GM19351 (cell line): ENCODE data around the gene HACD2.
"Not testable (repeated sequence)": the region's sequence is repeated elsewhere in the genome, so short reads cannot be mapped to it uniquely, and the experiment has no call there.

Experiments
- ATAC-seq: cut with Tn5 transposase; IDR thresholded peaks from one replicate; pipeline ENCODE4 v1.9.1; 2021; ENCODE audit warnings: mild to moderate bottlenecking, moderate library complexity; ENCODE audit not compliant: unreplicated experiment

HACD2 gene

GRCh38 chr3:123488645-123489347 is 96.1 kb downstream of the HACD2 start:
- ATAC-seq = no peak

GRCh38 chr3:123487063-123487462 is 97.8 kb downstream of the HACD2 start:
- ATAC-seq = not testable (repeated sequence)

GRCh38 chr3:123486460-123486859 is 98.4 kb downstream of the HACD2 start:
- no peak for ATAC-seq

GRCh38 chr3:123485551-123485950 is 99.3 kb downstream of the HACD2 start:
- no peak for ATAC-seq

DNA sequence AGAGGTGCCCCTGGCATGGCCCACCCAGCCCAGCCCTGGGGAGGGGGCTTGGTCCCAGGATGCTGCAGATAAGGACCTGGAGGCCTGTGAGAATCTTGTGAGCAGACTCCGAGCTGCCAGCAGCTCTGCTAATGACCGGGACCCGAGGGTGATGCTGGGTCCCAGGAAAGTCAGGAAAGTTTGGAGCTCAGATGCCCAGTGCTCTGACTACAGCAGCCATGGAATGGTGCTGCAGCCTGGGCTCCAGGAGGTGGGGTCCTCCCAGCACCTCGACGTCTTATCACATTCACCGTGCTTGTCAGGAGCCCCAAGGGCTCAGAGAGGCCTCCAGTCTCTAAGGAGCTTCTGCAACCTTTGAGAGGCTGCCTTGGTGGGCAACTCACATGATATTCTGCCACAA is 101.7 kb downstream of the HACD2 start:
- ATAC-seq = no peak

DNA sequence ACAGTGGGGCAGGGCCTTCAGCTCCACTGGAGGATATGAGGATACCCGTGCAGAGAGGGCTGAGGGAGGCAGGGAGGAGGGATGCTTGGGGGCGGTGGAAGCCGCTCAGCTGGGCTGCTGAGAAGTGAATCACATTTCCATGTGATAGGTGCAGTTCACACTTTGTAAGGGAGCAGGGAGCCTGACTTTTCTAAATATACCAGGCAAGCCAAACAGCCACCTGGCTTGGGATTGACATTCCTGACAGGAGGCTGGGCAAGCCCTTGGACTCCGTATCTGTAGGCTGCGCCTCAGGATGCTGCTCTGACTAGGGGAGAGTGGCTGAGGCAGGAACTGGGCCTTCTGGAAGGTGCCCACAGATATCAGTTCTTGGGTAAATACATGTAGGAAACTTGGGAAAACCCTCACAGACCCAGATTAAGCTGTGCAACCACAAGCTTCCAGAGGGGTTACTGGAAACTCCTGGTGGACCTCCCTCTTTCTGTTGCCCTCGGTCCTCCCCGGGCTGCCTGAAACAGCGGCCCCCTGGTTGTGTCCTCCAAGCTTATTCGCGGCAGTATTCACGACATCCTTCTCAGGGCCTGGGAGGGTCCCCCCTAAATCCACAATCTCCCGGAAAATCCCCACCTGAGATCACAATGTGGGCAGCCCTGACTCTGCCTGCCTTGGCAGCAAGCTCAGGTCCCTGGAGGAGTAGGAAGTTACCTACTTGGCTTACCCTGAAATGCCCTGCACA is 103.0 kb downstream of the HACD2 start:
- ATAC-seq = no peak

DNA sequence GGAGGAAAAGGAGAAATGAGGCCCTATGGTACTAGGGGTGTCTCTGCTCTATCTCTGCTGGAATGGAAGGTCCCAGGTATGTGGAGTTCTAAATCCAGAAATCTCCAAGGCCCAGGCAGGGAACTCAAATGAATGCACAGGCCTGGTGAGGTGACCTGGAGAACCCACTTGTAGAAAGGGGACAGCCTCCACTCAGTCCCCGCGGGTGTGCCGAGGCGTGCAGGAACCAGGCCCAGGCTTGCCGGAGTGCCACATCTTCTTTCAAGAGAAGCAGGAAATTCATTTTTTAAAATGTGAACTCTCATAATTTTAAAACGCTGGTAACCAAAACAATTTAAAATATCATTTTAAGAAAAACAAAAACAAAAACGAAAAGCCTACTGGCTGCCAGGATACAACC is 103.8 kb downstream of the HACD2 start:
- no peak for ATAC-seq

- no peak for ATAC-seq
Measured at GRCh38 chr3:123480428-123480827, 104.4 kb downstream of the HACD2 start.

DNA sequence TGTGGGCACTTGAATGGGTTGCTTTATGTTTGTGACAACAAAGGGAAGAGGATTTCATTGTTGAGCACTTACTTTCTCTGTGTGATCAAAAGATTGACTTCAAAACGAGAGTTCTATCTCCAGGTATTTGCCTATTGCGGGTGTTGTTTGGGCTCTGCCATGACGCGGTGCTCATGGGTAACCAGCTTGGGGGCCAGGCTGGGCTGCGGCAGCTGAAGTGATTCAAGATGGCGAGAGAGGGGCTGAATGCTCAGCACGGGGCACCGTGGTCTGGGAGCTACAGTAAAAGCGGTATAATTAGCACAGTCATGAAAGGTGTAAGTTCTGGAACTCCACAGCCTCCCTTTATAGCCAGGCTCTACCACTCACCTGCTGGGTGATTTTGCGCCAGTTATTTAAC is 105.0 kb downstream of the HACD2 start:
- ATAC-seq = no peak

- ATAC-seq = no peak
Measured at GRCh38 chr3:123478314-123478713, 106.5 kb downstream of the HACD2 start.

GRCh38 chr3:123476967-123477750 is 107.7 kb downstream of the HACD2 start:
- ATAC-seq = no peak

GRCh38 chr3:123475786-123476185 is 109.1 kb downstream of the HACD2 start:
- ATAC-seq = no peak

GRCh38 chr3:123471106-123471505 is 113.7 kb downstream of the HACD2 start:
- no peak for ATAC-seq

DNA sequence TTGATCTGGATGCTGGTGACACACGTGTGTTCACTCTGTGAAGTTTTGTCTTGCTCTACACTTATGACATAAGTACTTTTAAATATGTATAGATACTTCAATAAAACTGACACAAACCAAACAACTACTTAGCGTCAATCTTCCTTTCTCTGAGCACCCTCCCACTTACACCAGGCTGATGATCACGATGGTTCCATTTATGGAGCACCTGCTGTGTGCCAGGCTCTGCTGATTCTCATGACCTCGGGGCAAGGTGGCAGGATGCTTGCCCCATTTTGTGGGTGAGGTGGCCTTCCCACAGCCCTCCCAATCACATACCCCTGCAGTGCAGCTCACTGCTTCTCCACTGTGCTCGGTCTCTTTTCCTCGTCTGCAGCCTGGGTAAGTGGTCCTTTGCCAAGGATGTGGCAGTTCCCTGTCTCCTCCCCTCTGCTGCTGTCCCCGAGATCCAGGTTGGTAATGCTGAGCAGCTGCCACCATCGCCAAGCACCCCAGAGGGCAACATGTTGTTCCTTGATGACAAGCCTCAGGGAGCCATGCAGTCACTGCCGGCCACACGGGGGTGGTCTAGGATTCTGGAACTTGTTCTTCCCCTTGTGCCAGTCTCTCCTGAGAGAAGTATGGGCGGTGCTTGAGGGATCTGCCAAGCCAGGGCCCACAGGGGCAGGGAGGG is 115.4 kb downstream of the HACD2 start:
- no peak for ATAC-seq

- ATAC-seq = no peak
Measured at GRCh38 chr3:123467046-123467445, 117.8 kb downstream of the HACD2 start.

GRCh38 chr3:123464211-123464610 is 120.6 kb downstream of the HACD2 start:
- ATAC-seq = no peak

GRCh38 chr3:123459862-123460261 is 125.0 kb downstream of the HACD2 start:
- no peak for ATAC-seq

GRCh38 chr3:123458255-123458654 is 126.6 kb downstream of the HACD2 start:
- no peak for ATAC-seq

DNA sequence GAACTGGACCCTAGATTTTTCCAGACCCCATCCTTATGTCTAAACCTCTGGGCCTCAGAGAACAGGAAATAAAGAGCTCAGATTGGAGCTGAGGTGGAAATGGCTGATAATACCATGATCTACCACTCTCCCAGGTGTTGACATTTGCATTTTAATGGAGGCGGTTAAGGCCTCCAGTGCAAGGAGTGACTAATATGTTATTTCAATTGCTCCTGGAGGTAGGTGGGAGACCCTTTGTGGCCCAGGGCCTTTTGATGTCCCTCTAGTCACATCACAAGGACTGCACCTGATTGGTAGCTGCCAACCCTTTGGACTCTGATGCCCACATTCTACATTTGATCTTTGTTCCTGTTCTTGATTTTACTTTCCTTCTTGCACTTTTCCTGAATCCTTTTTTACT is 127.0 kb downstream of the HACD2 start:
- no peak for ATAC-seq

GRCh38 chr3:123453675-123454074 is 131.2 kb downstream of the HACD2 start:
- no peak for ATAC-seq

DNA sequence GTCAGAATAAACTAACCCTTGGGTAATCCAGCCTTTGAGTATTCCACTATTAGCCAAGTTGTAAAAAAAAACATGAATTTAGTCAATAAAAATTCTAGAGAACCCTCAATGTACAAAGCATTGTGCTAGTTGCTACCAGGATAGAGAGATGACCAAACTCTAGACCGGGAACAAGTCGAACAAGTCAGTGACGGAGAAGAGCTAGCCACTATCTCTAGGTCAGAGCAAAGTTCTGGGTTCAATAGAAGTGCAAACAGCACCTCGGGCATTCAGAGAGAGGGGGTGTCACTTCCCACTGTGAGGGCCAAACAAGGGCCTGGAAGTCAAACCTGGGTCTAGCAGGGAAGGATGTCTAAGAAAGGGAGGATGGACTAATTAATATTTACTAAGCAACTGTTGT is 133.7 kb downstream of the HACD2 start:
- no peak for ATAC-seq
